A549 (cell line): ENCODE data around the gene HSD17B1.

Experiments
- CEBPB ChIP-seq, 2 experiments: fragments of >200 bp in 1 of 2; sonication (Bioruptor Twin) in 1 of 2; formaldehyde crosslinking in 1 of 2; IDR thresholded peaks; 2 replicates each; pipeline ENCODE4 v1.6.1; 2012 to 2016
- CTCF ChIP-seq: fragments of >200 bp; sonication (Bioruptor Twin); formaldehyde crosslinking; IDR thresholded peaks from 3 replicates; pipeline ENCODE4 v1.5.1; 2016
- HOXA7 ChIP-seq: fragments of 250-450 bp; sonication (Bioruptor Pico); IDR thresholded peaks from 2 replicates; pipeline ENCODE4 v1.5.0; 2020; ENCODE audit warnings: mild to moderate bottlenecking, moderate library complexity
- MYC ChIP-seq: IDR thresholded peaks from 2 replicates; pipeline ENCODE4 v1.6.1; 2012; ENCODE audit warnings: mild to moderate bottlenecking, inconsistent platforms, low read length, improper control_type of control experiment, borderline replicate concordance
- PHF8 ChIP-seq: fragments of 200-600 bp; sonication (generic); IDR thresholded peaks from 2 replicates; pipeline ENCODE4 v1.6.1; 2016; ENCODE audit warnings: low read depth, mild to moderate bottlenecking, antibody characterized with exemption, moderate library complexity, borderline replicate concordance
- RAD21 ChIP-seq, 2 experiments: fragments of >200 bp in 1 of 2; sonication (Bioruptor Twin) in 1 of 2; formaldehyde crosslinking in 1 of 2; IDR thresholded peaks in 1 of 2; conservative IDR thresholded peaks in 1 of 2; 2 replicates in 1 of 2; 3 replicates in 1 of 2; pipeline ENCODE4 v1.6.1; 2012 to 2018; ENCODE audit warnings: inconsistent platforms in 1 of 2
- SMC3 ChIP-seq: fragments of >200 bp; sonication (Bioruptor Twin); formaldehyde crosslinking; IDR thresholded peaks from 3 replicates; pipeline ENCODE4 v1.6.1; 2018; ENCODE audit warnings: inconsistent platforms

DNA sequence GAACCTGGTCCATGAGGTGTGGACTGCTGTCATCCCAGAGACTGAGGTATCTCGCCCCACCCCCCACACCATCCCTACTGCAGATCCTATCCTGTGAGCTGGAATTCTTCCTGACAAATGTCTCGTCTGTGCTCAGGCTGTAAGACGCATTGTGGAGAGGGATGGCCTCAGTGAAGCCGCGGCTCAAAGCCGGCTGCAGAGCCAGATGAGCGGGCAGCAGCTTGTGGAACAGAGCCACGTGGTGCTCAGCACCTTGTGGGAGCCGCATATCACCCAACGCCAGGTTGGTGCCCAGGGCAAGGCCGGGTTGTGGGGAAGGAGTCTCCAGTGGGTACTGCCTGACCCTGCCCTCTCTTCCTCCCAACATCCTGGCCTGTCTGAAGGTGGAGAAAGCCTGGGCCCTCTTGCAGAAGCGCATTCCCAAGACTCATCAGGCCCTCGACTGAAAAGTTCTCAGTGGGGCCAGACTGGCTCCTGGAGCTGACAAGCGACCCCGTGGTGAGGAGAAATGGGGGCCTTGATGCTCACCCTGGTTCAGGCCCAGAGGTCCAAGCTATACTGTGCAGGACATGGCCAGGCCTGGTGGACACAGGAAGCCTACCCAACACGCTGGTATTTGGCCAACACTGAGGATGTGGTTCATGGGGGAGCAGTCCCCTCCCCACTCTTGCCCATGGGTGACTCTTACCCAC is 12.9 kb downstream of the HSD17B1 start:
- TF ChIP-seq CEBPB (IDR thresholded peaks at IDR 0.05) (no peak), CTCF (no peak), HOXA7 (CRISPR knock-in tag) (no peak), PHF8 (no peak), RAD21 (conservative IDR thresholded peaks at IDR 0.05 in 1 of 2, IDR thresholded peaks at IDR 0.05 in 1 of 2) (no peak), SMC3 (no peak), MYC (no peak)
